Lower lobe of right lung (tissue), 2 donors: ENCODE measurements around the gene GGA3. TPM values are rescaled to one million over a fixed set of nuclear protein-coding genes. Genes with fewer than 3 reads are reported as not detected.
"Not testable (repeated sequence)": the region's sequence is repeated elsewhere in the genome, so short reads cannot be mapped to it uniquely, and the experiment has no call there.

Experiments
- ATAC-seq, 2 donors: fragments of 200-7000 bp; cut with Tn5 transposase; one replicate each; pipeline ENCODE4 v1.9.1; 2020 to 2022; ENCODE audit warnings: mild to moderate bottlenecking in 2 of 2, moderate library complexity in 2 of 2
- DNase-seq: peaks from one replicate; pipeline ENCODE4 v3.0.0-alpha.2; 2020
- H3K27ac ChIP-seq: fragments of 200-600 bp; one replicate; pipeline ENCODE4 v1.8.0; 2022
- H3K27me3 ChIP-seq: fragments of 200-600 bp; one replicate; pipeline ENCODE4 v1.8.0; 2022; ENCODE audit warnings: low read depth
- H3K36me3 ChIP-seq: fragments of 200-600 bp; one replicate; pipeline ENCODE4 v1.8.0; 2022; ENCODE audit warnings: mild to moderate bottlenecking
- H3K4me1 ChIP-seq: fragments of 200-600 bp; one replicate; pipeline ENCODE4 v1.8.0; 2022
- H3K4me3 ChIP-seq: fragments of 200-600 bp; one replicate; pipeline ENCODE4 v1.8.0; 2022; ENCODE audit warnings: mild to moderate bottlenecking
- H3K9me3 ChIP-seq: fragments of 200-600 bp; one replicate; pipeline ENCODE4 v1.8.0; 2022
- CTCF ChIP-seq: fragments of 200-600 bp; IDR thresholded peaks from one replicate; pipeline ENCODE4 v1.8.0; 2022; ENCODE audit warnings: antibody characterized with exemption, mild to moderate bottlenecking
- intact Hi-C: fragments of 100-400 bp; cut with DNase I; formaldehyde crosslinking; loops from one replicate; pipeline ENCODE4 v1.11.0; 2022
- total RNA-seq: library from RNA; stranded (reverse); fragmentation: NEBNext Ultra II Directional; extraction: Animal tissue kit (Norgen Biotek cat#: 25700); gene quantifications from one replicate; pipeline ENCODE4 v1.2.1, GENCODE V29; 2021
- donor health status: DM: no; HTN: yes; CAD: no; lungs with severe emphysema.

GGA3 gene
- total RNA-seq, 1 donor from 2014 or later = 68.6 TPM

DNA sequence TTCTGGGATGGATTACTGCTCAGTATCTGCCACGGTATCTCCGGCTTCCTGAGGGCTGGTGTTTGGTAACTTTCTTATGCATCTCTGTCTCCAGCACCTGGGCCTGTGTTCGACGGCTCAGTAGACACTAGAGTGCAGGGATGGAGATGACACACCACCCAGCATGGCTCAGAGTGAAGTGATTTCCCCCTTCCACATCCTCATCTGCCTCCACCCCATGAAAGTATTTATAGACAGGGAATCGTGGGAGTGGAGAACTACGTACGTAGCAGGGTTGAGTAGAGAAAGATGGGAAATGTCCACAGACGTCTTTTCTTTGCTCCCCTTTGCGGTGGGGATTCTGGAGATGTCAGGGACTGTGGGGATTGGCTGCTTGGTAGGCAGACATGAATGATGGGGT lies 39.6 kb upstream of the GGA3 start:
- peak overlapping the region; percentile 46 for H3K27ac ChIP-seq
- intact Hi-C loops = no loop called here

DNA sequence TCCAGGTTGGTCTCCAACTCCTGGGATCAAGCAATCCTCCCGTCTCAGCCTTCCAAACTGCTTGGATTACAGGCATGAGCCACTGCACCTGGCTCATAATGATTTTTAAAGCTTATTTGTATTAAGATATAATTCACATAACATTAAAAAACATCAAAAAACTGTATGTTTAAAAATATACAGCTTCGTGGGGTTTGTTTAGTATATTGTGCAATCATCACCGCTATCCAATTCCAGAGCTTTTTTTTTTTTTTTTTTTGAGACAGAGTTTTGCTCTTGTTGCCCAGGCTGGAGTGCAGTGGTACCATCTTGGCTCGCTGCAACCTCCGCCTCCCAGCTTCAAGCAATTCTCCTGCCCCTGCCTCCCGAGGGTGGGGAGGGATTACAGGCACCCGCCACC lies 38.9 kb upstream of the GGA3 start:
- Histone ChIP-seq H3K4me3 (no peak overlapping the region), H3K4me1 (peaks cover 19% of the 10 kb centered on the region), H3K27ac (no peak overlapping the region), H3K36me3 (no peaks in the 10 kb centered on the region), H3K27me3 (no peaks in the 10 kb centered on the region), H3K9me3 (no peaks in the 10 kb centered on the region)
- TF ChIP-seq CTCF = no peak
- ATAC-seq (no peak), DNase-seq (no peak)
- intact Hi-C loops = no loop called here

More for the DNA sequence above, 39.6 kb upstream of the GGA3 start:
- Histone ChIP-seq H3K4me3 (no peak overlapping the region), H3K36me3 (no peaks in the 10 kb centered on the region), H3K9me3 (no peaks in the 10 kb centered on the region), H3K27me3 (no peaks in the 10 kb centered on the region), H3K4me1 (peaks cover 17% of the 10 kb centered on the region)
- TF ChIP-seq CTCF = no peak
- DNase-seq (no peak), ATAC-seq (peak; percentile 55 to 60)

DNA sequence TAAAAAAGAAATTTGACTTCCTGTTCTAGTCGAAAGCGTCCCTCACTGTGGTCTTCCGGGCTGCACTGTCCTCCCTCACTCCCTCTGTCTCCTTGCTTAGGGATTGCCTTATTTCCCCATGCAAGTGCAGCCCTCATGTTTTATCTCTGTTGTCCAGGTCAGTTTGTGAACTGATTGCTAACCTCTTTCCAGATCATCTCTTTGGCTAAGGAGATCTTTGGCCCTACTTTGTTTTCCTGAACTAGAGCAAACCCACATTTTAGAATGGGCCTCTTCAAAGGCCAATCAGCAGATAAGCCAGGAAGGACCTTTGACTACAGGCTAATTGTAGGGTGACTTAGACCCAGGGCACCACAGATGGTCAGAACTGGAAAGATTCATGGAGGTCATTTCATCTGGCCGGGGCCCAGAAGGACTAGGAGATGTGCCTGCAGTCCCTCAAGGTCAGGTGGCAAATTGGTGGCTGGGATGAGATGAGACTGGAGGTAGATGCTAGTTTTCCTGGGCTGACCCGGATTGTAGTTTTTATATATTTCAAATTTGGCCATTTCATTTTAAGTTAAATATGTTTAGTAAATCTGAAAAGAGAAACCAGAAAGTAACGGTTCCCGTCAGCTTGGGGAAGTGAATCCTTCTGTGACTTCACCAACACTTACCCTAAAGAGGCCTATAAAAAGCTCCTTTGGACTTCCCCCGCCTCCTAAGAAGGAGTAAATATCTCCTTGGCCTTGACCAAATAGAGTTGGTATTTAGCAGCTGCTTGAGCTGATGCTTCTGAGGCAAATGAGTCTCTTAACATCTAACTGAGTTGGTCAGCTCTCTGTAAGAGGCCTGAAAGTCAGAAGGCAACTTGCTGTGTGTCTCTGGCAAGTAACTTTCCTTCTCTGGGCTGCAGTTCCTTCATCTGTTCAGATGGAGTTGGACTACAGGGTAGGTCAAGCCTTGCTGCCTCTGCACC lies 34.1 kb upstream of the GGA3 start:
- DNase-seq (no peak), ATAC-seq (peak; percentile 82 to 83)
- H3K27me3 ChIP-seq = no peaks in the 10 kb centered on the region
- no peaks in the 10 kb centered on the region for H3K36me3 ChIP-seq
- no peaks in the 10 kb centered on the region for H3K9me3 ChIP-seq
- intact Hi-C loops = no loop called here
- no peak for TF ChIP-seq CTCF
- peaks cover 19% of the 10 kb centered on the region for H3K4me1 ChIP-seq
- peak overlapping the region; percentile 79 for H3K27ac ChIP-seq
- H3K4me3 ChIP-seq = no peak overlapping the region

GRCh38 chr17:75292810-75293448 lies 31.5 kb upstream of the GGA3 start:
- Histone ChIP-seq H3K4me1 (peaks cover 26% of the 10 kb centered on the region), H3K27ac (peak overlapping the region; percentile 57)
- H3K36me3 ChIP-seq, intact Hi-C loops, H3K4me3 ChIP-seq, H3K27me3 ChIP-seq, H3K9me3 ChIP-seq, ATAC-seq: not testable (repeated sequence)
- peak; percentile 86 for DNase-seq

DNA sequence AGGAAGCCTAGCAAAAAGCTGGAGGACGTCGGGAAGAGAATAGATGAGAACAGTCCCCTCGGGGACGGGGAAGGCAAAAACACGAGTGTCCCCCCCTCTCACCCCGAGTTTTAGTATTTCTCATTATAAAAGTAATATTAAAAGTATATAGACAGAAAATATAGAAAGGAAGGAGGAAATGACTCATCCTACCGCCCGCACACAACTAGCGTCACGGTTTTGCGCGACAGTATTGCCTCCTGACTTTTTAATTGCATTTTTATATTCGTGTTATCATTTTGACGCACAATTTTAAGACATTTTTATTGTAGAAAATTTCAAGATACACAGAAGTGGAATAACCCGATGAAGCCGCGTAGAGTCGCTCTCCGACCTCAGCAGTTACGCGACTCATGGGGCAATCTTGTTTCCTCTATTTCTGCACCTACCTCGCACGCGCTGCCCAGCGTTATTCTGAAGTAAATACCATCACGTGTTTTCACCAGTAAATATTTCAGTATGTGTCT lies 28.5 kb upstream of the GGA3 start:
- peak; percentile 44 to 51 for ATAC-seq
- H3K36me3 ChIP-seq = peaks cover 15% of the 10 kb centered on the region
- intact Hi-C loops = no loop called here
- H3K27ac ChIP-seq = peak overlapping the region; percentile 93
- no peaks in the 10 kb centered on the region for H3K9me3 ChIP-seq
- DNase-seq = peak; percentile 84
- H3K4me3 ChIP-seq = peak overlapping the region; percentile 92
- TF ChIP-seq CTCF = no peak
- no peaks in the 10 kb centered on the region for H3K27me3 ChIP-seq
- H3K4me1 ChIP-seq = peaks cover 8% of the 10 kb centered on the region
